ENCODE results near the gene PEX16. TPM values are rescaled to one million over a fixed set of nuclear protein-coding genes. Genes with fewer than 3 reads are reported as not detected.

The PEX16 gene
- total and polyA plus RNA-seq, 9 of the 15 experiments (the other 6 are each of a cell fraction or from before 2014, with no cell fraction given) = 1.5 to 43.9 (median 14.6) TPM

DNA sequence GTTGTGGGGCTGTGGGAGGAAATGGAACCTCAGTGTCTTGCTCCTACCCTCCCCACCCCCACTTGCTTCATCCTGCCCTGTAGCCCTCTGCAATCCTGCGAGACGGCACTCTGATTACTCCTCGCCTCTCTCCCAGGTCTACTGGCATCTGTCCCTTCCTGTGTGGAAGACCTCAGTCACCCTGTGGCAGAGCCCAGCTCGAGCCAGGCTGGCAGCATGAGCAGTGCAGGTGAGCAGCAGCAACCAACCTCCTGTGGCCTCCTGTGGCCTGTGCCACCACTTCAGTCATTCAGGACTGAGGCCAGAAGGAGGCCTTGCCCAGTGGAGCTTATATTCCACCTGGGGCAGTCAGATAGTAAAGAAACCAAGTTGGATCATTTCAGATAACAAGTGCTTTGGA is 47.0 kb downstream of the PEX16 start (continued):
- TF ChIP-seq, protein P1, sequence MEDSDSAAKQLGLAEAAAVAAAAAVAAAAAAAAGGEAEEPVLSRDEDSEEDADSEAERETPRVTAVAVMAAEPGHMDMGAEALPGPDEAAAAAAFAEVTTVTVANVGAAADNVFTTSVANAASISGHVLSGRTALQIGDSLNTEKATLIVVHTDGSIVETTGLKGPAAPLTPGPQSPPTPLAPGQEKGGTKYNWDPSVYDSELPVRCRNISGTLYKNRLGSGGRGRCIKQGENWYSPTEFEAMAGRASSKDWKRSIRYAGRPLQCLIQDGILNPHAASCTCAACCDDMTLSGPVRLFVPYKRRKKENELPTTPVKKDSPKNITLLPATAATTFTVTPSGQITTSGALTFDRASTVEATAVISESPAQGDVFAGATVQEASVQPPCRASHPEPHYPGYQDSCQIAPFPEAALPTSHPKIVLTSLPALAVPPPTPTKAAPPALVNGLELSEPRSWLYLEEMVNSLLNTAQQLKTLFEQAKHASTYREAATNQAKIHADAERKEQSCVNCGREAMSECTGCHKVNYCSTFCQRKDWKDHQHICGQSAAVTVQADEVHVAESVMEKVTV (CRISPR knock-in tag; IDR thresholded peaks at IDR 0.05) = no peak
- TF ChIP-seq FOXK1 (CRISPR knock-in tag; IDR thresholded peaks at IDR 0.05; ENCODE audit: borderline replicate concordance) = no peak
- no peak for TF ChIP-seq EP400 (IDR thresholded peaks at IDR 0.05)
- TF ChIP-seq ZNF347 (CRISPR knock-in tag; IDR thresholded peaks at IDR 0.05; ENCODE audit: low read depth) = no peak
- TF ChIP-seq, protein P2, sequence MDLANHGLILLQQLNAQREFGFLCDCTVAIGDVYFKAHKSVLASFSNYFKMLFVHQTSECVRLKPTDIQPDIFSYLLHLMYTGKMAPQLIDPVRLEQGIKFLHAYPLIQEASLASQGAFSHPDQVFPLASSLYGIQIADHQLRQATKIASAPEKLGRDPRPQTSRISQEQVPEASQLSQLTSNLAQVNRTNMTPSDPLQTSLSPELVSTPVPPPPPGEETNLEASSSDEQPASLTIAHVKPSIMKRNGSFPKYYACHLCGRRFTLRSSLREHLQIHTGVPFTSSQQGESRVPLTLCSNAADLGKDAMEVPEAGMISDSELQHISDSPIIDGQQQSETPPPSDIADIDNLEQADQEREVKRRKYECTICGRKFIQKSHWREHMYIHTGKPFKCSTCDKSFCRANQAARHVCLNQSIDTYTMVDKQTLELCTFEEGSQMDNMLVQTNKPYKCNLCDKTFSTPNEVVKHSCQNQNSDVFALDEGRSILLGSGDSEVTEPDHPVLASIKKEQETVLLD (IDR thresholded peaks at IDR 0.05) = no peak
- no peak for TF ChIP-seq SUPT5H (IDR thresholded peaks at IDR 0.05)
- TF ChIP-seq ZNF23 (CRISPR knock-in tag; IDR thresholded peaks at IDR 0.05) = no peak
- no peak for TF ChIP-seq HDAC6 (IDR thresholded peaks at IDR 0.05; ENCODE audit: low read depth, low read length)
- TF ChIP-seq, protein P3, sequence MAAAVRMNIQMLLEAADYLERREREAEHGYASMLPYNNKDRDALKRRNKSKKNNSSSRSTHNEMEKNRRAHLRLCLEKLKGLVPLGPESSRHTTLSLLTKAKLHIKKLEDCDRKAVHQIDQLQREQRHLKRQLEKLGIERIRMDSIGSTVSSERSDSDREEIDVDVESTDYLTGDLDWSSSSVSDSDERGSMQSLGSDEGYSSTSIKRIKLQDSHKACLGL (CRISPR knock-in tag; IDR thresholded peaks at IDR 0.05; ENCODE audit: borderline replicate concordance, poor library complexity, severe bottlenecking) = no peak
- no peak for TF ChIP-seq GTF2F1 (IDR thresholded peaks at IDR 0.05; ENCODE audit: low read depth, low read length)

Data from K562 (cell line).